Stomach (tissue), 4 donors: ENCODE data around the gene HBG2.

Experiments used
- POLR2AphosphoS5 ChIP-seq, 3 donors: sonication (generic); formaldehyde crosslinking; IDR thresholded peaks; one replicate each; pipeline ENCODE4 v1.6.1; 2016; ENCODE audit warnings: antibody characterized with exemption in 3 of 3
- TF ChIP-seq, protein P1 (sequence below), 7 experiments: fragments of 450-650 bp in 4 of 7; fragments of 200-600 bp in 3 of 7; sonication (generic) in 3 of 7; IDR thresholded peaks; one replicate each; pipeline ENCODE4 v1.5.1; 2016 to 2019; ENCODE audit warnings: antibody characterized with exemption in 7 of 7, control low read depth in 2 of 7, mild to moderate bottlenecking in 1 of 7

DNA sequence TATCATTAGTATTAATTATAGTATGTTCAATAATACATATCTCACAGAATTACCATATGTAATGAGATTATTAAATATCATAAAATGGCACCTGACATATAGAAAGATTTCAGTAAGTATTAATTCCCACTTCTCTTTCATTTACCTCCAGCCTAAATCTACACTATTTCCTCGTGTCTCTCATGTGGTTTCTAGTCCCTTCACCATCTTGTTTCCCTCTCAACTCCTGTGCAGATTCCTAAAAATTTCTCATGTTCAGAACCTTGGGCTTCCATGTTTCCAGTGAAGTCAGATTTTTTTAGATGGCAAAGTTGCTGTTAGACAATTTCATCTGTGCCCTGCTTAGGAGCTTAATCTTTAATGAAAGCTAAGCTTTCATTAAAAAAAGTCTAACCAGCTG lies 29.3 kb upstream of the HBG2 start:
- TF ChIP-seq, protein P1, sequence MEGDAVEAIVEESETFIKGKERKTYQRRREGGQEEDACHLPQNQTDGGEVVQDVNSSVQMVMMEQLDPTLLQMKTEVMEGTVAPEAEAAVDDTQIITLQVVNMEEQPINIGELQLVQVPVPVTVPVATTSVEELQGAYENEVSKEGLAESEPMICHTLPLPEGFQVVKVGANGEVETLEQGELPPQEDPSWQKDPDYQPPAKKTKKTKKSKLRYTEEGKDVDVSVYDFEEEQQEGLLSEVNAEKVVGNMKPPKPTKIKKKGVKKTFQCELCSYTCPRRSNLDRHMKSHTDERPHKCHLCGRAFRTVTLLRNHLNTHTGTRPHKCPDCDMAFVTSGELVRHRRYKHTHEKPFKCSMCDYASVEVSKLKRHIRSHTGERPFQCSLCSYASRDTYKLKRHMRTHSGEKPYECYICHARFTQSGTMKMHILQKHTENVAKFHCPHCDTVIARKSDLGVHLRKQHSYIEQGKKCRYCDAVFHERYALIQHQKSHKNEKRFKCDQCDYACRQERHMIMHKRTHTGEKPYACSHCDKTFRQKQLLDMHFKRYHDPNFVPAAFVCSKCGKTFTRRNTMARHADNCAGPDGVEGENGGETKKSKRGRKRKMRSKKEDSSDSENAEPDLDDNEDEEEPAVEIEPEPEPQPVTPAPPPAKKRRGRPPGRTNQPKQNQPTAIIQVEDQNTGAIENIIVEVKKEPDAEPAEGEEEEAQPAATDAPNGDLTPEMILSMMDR (IDR thresholded peaks at IDR 0.05): no peak
- TF ChIP-seq POLR2AphosphoS5 (IDR thresholded peaks at IDR 0.05): no peak
